Heart right ventricle (tissue), 16 donors: ENCODE measurements around the gene ARHGAP4. TPM values are rescaled to one million over a fixed set of nuclear protein-coding genes. Genes with fewer than 3 reads are reported as not detected.

Experiments
- ATAC-seq, 8 donors: fragments of 200-7000 bp; cut with Tn5 transposase; one replicate each; pipeline ENCODE4 v1.9.1; 2020; ENCODE audit warnings: mild to moderate bottlenecking in 8 of 8, moderate library complexity in 8 of 8, moderate number of reproducible peaks in 1 of 8
- DNase-seq, 2 donors: peaks; one replicate each; pipeline ENCODE4 v3.0.0-alpha.2; 2020
- H3K27ac ChIP-seq, 10 donors: fragments of 200-600 bp; sonication (generic) in 2 of 10; one replicate each; pipeline versions ENCODE4 v1.5.0 to v1.8.0; 2020 to 2022; ENCODE audit warnings: mild to moderate bottlenecking in 3 of 10
- H3K27me3 ChIP-seq, 7 donors: fragments of 200-600 bp; one replicate each; pipeline ENCODE4 v1.8.0; 2021 to 2022; ENCODE audit warnings: mild to moderate bottlenecking in 2 of 7
- H3K36me3 ChIP-seq, 9 donors: fragments of 200-600 bp; sonication (generic) in 1 of 9; one replicate each; pipeline versions ENCODE4 v1.5.0 to v1.8.0; 2020 to 2022; ENCODE audit warnings: mild to moderate bottlenecking in 2 of 9
- H3K4me1 ChIP-seq, 9 donors: fragments of 200-600 bp; sonication (generic) in 1 of 9; one replicate each; pipeline versions ENCODE4 v1.5.0 to v1.8.0; 2020 to 2022; ENCODE audit warnings: mild to moderate bottlenecking in 4 of 9
- H3K4me3 ChIP-seq, 10 donors: fragments of 200-600 bp; sonication (generic) in 2 of 10; one replicate each; pipeline versions ENCODE4 v1.5.0 to v1.8.0; 2020 to 2022; ENCODE audit warnings: mild to moderate bottlenecking in 7 of 10, moderate library complexity in 2 of 10
- H3K9me3 ChIP-seq, 11 donors: fragments of 200-600 bp in 10 of 11; sonication (generic) in 2 of 11; one replicate each; pipeline versions ENCODE4 v1.5.0 to v1.8.0; 2013 to 2022; ENCODE audit warnings: mild to moderate bottlenecking in 2 of 11, control low read depth in 1 of 11, moderate library complexity in 1 of 11
- CTCF ChIP-seq, 9 donors: fragments of 200-600 bp; sonication (generic) in 2 of 9; IDR thresholded peaks; one replicate each; pipeline versions ENCODE4 v1.5.0 to v1.8.0; 2021 to 2022; ENCODE audit warnings: antibody characterized with exemption in 9 of 9, mild to moderate bottlenecking in 5 of 9, moderate library complexity in 1 of 9
- WGBS, 2 donors: extraction: QIAGEN DNeasy Blood & Tissue Kit; methylation state at CpG; one replicate each; pipeline ENCODE4 v1.1.7; 2013; ENCODE audit warnings: inconsistent platforms in 1 of 2; 5-methylcytosine and 5-hydroxymethylcytosine counted together
- intact Hi-C, 10 donors: fragments of 100-400 bp; cut with DNase I; formaldehyde crosslinking; loops; one replicate each; pipeline versions ENCODE4 v1.11.1 to v1.14.2; 2022
- polyA plus RNA-seq, 2 donors: library from polyadenylated mRNA; stranded (reverse); fragments of 200-250 nt; gene quantifications; one replicate each; pipeline ENCODE4 v1.2.3, GENCODE V29; 2013
- total RNA-seq, 10 donors: library from RNA; stranded (reverse); fragmentation: NEBNext Ultra II Directional in 3 of 10; extraction: Animal tissue kit (Norgen Biotek cat#: 25700) in 3 of 10; gene quantifications; one replicate each; pipeline versions ENCODE4 v1.2.1 to v1.2.4, GENCODE V29; 2021 to 2023
- donor health status: Arrhythmogenic right ventricular cardiomyopathy.
- donor health status: ischemic (EF 13 %, LVEDD 7.1; RV severe dilation, severe dysfunction).
- donor health status: healthy with polysubstance abuse.
- donor health status: DM: no; HTN: yes; CAD: no.
- donor health status: DM: no; HTN: no; CAD: no.
- donor health status: ischemic (EF 25% LVEDD 6.9; RV normal size, moderate dysfunction).
- donor health status: ischemic (EF 25% LVEDD 5.7; RV mildly dilated, moderate dysfunction).
- donor health status: healthy.
- donor health status: DM: yes; HTN: yes; CAD: no.
- donor health status: Ischemic cardiomyopathy.
- donor health status: ischemic (EF 35%, LVEDD 5.7; RV mildly dilated, moderate dysfunction).
- donor health status: nonischemic (EF 11% LVEDD 7.7; RV severe dilation, severe dysfunction).
- donor health status: DM: yes; HTN: yes; CAD: no.
- donor health status: PGD.
- donor health status: ischemic (EF 29% LVEDD 5.4; RV normal size, mild dysfunction).
- donor health status: nonischemic (EF 23%, LVEDD 6.1; RV moderate dilation, normal function).

ARHGAP4 gene
- total and polyA plus RNA-seq, 12 donors = 5.5 to 65.5 (median 9.3) TPM

GRCh38 chrX:153941336-153942252 is 15.5 kb upstream of the ARHGAP4 start:
- peaks cover 0 to 64% (median 0%) of the 10 kb centered on the region in 7 donors for H3K27me3 ChIP-seq
- WGBS, 2 donors = 52 to 60% methylated on average over 21 to 23 of the region's 23 CpGs
- intact Hi-C loops = loop anchor here in 1 of 10 donors (10.0 kb wide), 1 partner anchor 147 kb away; the partner anchor contains the start of genes IDH3G and SSR4
- peak in 3 of 8 donors; percentile 5 to 50 (median 36) for ATAC-seq
- no peak for TF ChIP-seq CTCF (IDR thresholded peaks at IDR 0.05)
- no peaks in the 10 kb centered on the region for H3K36me3 ChIP-seq
- H3K4me3 ChIP-seq = peak overlapping the region in 3 of 10 donors; percentile 14 to 23 (median 18)
- no peaks in the 10 kb centered on the region for H3K9me3 ChIP-seq
- H3K27ac ChIP-seq = peak overlapping the region in 6 of 10 donors; percentile 10 to 69 (median 34)
- no peak for DNase-seq
- peaks cover 0 to 29% (median 0%) of the 10 kb centered on the region in 9 donors for H3K4me1 ChIP-seq

- H3K36me3 ChIP-seq = no peaks in the 10 kb centered on the region
- DNase-seq (no peak), ATAC-seq (no peak)
- H3K9me3 ChIP-seq = no peaks in the 10 kb centered on the region
- no peak overlapping the region for H3K4me3 ChIP-seq
- WGBS, 2 donors = 69 to 77% methylated on average over 7 of the region's 7 CpGs
- no peak overlapping the region for H3K27ac ChIP-seq
- peaks cover 0 to 68% (median 0%) of the 10 kb centered on the region in 7 donors for H3K27me3 ChIP-seq
- peaks cover 0 to 29% (median 4%) of the 10 kb centered on the region in 9 donors for H3K4me1 ChIP-seq
- no peak for TF ChIP-seq CTCF (IDR thresholded peaks at IDR 0.05)
- intact Hi-C loops = no loop called here
Measured at GRCh38 chrX:153939573-153939972, 13.5 kb upstream of the ARHGAP4 start.

GRCh38 chrX:153938226-153938786 is 12.2 kb upstream of the ARHGAP4 start:
- ATAC-seq = no peak
- no peak for TF ChIP-seq CTCF (IDR thresholded peaks at IDR 0.05)
- H3K4me1 ChIP-seq = peaks cover 0 to 31% (median 11%) of the 10 kb centered on the region in 9 donors
- WGBS, 2 donors = 83% methylated on average over 10 of the region's 10 CpGs
- no peak for DNase-seq
- H3K27ac ChIP-seq = no peak overlapping the region
- H3K4me3 ChIP-seq = no peak overlapping the region
- no peaks in the 10 kb centered on the region for H3K9me3 ChIP-seq
- intact Hi-C loops = no loop called here
- peaks cover 0 to 3% (median 0%) of the 10 kb centered on the region in 9 donors for H3K36me3 ChIP-seq
- H3K27me3 ChIP-seq = peaks cover 0 to 57% (median 0%) of the 10 kb centered on the region in 7 donors

GRCh38 chrX:153937056-153937455 is 11.0 kb upstream of the ARHGAP4 start:
- Histone ChIP-seq H3K9me3 (no peaks in the 10 kb centered on the region), H3K27ac (no peak overlapping the region), H3K4me3 (no peak overlapping the region), H3K27me3 (peaks cover 0 to 45% (median 0%) of the 10 kb centered on the region in 7 donors), H3K4me1 (peaks cover 0 to 34% (median 15%) of the 10 kb centered on the region in 9 donors), H3K36me3 (peaks cover 0 to 14% (median 0%) of the 10 kb centered on the region in 9 donors)
- TF ChIP-seq CTCF (IDR thresholded peaks at IDR 0.05) = no peak
- DNase-seq (no peak), ATAC-seq (no peak)
- intact Hi-C loops = no loop called here
- 89 to 97% methylated on average over 3 of the region's 3 CpGs for WGBS, 2 donors
